Hematopoietic multipotent progenitor cell treated with erythropoietin and hydrocortisone succinate and interleukin-3 and kit ligand, for 8 days (in vitro differentiated cells): Measurements from ENCODE around the gene BCL11B.

Experiments used
- DNase-seq: peaks from one replicate; pipeline ENCODE4 v3.0.0-alpha.2; 2015

Gene BCL11B

GRCh38 chr14:99252940-99253868 lies 18.8 kb downstream of the BCL11B start:
- no peak for DNase-seq

- DNase-seq, result no peak
These were observed 19.5 kb downstream of the BCL11B start for GRCh38 chr14:99252443-99252939.

DNA sequence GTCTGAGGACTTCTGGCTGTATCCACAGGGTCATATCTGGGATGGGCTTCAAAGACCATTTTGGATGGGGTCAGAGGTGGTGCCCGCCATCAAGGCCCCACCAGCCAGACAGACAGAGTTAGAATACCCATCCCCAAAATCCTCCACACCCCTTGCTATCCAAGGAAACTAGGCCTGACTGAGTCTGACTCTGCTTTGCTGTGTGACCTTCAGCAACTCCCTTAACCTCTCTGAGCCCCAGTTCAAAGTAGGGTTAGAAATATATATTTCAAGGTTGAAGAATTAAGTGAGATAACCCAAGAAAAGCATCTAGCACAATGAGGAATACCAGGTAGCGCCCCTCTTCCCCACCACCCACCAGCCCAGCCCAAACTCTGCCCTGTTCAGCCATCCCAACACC lies 20.3 kb downstream of the BCL11B start:
- no peak for DNase-seq

- DNase-seq, result no peak
These were observed 21.3 kb downstream of the BCL11B start for GRCh38 chr14:99250636-99251208.

GRCh38 chr14:99249389-99249788 lies 22.6 kb downstream of the BCL11B start:
- no peak for DNase-seq

- DNase-seq, result no peak
These were observed 23.2 kb downstream of the BCL11B start for GRCh38 chr14:99248761-99249171.

DNA sequence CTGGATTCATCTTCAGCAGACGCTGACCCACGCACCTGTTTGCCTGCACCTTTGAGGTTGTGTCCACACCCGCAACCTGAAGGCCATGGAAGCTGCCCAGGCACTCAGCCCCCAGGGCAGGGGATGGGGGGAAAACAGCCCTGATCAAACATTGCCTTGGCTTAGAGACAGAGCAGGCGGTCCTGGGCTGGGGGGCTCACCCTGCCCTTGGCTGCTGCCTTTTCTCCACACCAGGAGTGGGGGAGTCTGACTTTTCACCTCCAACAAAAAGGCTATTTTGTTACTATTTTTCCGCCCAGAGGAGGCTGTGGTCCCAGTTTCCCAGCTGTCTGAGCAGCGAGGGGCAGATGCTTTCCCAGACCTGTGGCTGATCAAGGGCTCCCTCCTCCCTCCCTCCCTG lies 24.2 kb downstream of the BCL11B start:
- no peak for DNase-seq

DNA sequence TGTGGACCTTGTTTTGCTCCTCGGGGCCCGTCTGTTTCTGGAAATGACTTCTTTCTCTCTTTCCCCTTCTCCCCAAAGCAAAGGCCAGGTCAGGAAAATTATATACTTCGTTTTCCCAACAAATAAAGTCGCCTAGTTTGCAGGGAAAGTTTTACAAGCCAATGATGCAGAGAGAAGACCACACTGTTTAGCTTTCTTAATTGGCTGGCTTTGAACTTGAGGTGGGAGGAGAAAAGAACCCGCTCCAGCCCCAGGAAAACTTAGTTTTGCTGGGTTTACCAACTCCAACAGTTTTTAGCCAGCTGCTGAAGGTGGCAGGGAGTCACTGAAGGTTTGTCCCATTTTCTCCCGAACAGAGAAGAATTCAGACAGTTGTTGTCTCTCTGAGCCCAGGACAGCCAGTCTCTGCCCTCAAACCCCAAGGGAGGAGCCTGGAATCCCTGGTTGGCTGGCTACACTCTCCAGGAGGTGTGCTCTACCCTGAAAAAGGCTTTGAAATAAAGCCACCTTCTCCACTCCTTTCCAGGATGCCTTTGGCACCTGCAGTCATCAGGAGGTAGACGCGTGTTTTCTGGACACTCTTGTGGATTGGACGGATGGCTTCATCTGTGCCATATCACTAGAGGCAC lies 24.8 kb downstream of the BCL11B start:
- DNase-seq, result no peak

DNA sequence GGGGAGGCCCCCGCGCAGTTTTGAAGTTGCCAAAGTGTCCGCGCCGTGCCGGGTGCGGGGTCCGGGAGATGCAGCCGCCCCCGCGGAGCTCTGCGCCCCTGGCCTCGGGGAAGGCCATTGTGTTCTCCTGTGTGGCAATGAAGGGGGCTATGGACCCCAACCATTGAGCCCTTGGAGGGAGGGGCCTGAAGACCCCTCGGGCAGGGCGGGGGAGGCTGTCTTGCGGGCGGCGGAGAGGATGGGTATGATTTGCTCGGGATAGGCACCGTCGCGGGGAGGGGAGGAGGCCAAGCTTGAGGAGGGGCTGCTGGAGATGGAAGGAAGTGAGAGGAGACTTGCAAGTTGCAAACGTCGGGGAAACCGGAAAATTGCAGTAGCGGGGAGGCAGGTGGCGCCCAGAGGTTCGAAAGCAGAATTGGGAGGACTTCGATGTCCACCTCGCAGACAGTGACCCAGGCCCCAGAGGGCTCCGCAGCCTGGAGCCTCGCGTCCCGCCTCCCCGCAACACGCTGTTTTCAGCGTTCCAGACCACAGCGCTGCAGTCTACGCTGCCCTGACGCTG lies 25.4 kb downstream of the BCL11B start:
- no peak for DNase-seq

DNA sequence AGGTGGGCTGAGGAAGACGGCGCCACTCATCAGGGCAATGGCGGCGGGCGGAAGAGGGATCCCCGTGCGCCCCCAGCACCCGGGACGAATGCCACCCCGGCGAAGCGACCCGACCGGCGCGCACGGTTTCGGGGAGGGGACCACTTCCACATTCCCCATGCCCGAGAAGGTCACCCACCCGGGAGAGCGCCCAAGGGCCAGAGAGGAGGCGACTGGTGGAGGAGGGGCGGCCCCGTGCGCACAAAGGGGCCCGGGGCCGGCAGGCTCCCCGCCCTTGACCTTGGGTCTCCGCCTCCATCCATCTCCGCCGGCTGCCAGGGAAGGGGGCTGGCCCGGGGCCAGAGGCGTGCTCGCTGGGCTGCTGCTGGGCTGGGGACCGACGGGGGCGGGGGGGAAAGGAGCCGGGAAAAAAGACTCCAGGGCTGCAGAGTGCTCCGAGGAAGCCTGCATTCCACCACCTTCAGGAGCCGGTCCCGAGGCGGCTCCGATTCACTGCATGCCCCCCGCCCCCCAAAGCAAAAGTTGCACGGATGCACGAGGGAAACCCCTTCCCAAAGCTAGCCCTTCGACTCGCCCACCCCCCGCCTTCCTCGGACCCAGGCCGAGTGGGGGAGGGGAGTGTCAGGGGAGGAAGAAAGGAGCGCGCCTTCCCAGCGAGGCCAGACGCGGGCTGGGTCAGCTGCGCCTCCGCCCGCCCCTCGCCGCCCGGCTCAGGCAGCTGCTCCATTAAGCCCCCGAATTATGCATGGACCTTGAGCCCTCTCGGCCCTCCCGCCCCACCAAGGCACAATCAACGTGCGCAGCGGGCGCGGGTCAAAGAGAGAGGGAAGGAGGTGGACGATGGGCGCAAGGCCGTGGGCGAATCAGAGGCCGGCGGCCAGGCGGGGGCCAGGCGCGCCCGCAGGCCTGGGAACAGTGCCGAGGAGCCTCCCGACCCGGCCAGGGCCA lies 26.2 kb downstream of the BCL11B start:
- no peak for DNase-seq

DNA sequence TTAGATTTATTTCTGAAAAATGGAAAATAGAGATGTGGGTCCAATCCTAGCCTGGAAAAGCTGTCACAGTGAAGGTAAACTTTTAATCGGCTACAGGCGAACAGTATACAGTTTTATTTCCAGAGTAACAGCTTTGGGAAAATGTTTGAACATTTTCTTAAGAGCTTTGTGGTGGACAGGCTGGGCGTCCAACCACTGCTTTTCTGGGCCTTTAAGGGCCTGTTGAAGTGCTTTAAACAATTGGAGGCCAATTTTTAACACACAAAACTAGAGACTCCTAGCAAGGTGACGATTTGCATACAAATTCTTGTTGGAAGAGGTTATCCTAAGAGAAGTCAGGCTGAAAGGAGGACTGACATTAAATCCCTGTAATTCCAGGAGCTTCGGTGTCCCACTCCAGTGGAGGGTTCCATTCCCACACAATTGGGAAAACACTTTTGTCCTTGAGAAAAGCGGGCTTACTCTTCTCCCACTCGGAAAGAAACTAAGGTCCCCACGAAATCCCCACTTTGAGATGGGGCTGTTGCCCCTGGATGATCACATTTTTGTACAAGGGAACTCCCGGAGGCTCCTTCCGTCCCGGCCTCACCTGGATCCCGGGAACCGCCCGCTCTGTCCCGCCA lies 26.9 kb downstream of the BCL11B start:
- DNase-seq, result no peak

GRCh38 chr14:99244367-99244901 lies 27.6 kb downstream of the BCL11B start:
- no peak for DNase-seq

- DNase-seq, result no peak
These were observed 28.9 kb downstream of the BCL11B start for GRCh38 chr14:99242816-99243721.

DNA sequence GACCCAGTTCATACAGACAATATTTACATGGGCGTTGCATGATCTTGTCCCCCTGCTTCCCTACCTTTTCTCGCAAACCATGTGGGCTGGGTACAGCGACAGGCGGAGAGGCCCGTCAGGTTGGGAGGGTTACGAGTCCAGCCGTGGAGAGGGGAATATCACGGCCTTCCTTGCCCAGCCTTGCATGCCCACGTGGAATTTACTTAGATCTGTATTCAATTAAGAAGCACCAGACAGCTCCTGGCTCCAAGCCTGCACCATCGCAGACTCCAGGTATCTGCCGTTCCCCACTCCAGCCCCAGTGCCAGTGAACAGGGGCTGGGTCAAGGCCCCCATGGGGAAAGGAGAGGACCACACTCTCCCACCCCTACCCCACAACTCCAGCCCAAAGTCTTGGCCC lies 29.8 kb downstream of the BCL11B start:
- no peak for DNase-seq

DNA sequence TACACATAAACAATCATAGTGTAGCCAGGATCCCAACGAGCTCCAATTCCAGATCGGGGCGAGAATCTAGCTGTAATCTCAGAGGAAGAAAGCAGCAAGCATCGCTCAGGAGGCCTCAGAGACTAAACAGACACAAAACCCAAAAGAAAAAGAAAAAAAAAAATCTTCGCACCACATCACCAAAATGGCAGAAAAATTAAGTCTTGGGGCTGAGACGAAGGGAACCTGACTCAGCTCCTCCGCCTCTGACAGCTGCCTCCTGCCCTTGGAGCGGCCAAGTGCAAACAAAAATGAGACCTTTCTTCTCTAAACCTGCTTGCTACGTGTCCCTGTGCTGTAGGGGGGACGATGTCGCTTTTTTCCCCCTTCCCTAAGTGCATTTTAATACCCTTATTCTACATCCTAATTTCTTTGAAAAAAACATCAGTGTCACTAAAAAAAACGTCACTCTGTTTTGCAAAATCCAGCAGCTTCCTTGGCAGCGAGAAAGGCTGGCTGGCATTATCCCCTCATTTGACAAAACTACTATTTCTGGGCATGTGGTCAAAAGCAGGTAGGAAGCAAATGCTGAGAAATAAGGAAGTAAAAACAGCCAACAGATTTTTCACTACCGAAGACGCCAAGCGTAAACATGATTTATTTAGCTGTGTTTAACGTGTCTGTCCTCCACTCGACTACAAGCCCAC lies 30.5 kb downstream of the BCL11B start:
- no peak for DNase-seq

DNA sequence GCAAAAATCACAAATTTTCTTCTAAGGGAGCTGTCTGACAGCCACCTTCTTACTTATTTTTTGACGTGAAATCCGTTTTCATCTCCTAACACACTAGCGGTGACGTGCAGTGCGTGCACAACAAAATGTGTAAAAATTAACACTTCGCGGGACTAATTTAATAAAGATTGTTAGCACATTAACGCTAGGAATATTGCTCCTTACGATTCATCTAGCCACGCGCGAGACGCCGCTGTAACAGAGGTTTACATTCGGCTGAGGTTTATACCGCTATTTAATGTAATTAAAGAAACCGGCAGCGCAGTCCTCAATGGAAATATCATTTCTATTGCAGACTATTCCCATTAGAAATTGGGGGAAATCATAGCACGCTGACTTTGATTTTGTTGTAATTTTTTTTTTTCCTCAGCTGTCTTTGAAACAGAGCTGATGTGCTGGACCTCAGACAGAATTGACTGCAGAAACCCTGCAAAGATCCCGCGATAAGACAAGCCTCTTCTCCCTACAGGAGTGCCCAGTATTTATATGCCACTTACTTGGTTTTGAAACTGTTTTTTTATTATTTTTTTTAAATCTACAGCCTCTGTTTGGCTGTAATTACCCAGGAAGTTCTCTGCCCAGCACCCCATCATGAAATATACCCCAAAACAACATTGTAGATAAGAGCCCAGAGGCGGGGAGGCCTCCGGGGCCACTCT lies 31.2 kb downstream of the BCL11B start:
- no peak for DNase-seq

DNA sequence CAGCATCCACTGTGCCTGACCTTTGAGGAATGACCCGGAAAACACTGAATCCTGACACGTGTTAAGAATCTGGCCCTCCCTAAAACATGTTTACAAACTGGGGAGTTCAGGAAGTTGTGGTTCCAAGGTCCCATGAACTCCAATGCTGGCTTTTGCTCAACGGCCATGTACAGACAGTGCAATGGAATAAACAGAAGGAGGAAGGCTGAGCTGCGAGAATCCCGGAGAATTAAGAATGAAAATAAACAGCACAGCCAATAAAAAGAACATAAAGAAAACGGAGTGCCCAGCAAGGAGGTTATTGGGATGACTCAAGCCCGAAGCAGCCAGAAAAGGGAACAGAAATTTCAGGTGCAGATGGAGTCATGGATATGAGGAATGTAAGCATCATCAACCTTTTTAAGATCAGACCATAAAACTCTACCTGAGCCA lies 32.3 kb downstream of the BCL11B start:
- DNase-seq, result no peak

DNA sequence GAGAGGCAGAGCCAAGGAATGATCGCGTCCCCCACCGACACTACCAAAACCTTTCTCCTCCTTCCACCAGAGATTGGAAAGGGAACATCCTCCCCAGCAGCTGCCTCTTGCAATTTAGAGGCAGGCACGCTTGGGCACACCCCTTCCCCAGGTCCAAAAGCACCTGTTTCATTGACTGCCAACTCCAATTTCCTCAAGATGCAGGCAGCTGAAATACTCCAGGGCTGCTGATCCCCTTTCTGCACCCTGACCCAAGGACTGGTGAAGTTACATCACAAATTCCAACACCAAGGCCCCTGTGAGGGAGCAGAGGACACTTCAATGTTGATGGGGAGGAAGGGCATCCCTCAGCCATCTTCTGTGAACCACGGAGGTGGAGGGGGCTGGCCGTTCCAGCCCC lies 33.8 kb downstream of the BCL11B start:
- no peak for DNase-seq

DNA sequence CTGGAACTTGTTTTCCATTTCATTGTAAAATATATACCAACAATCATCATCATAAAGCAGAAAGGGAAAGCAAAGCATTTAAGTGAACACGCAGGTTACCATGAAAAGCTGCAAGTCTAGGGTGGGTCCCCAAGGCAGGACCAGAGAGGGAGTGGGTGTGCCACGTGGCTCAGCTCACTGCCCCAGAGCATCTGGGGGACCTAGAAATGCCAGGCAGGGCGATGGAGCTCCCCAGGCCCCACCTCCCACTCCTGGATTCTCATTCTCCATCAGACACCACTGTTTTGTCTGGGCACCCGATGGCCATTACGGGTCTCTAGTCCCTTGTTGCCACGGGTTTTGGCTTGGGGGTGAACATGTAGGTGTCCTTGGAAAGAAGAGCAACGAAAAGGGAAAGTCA lies 34.7 kb downstream of the BCL11B start:
- DNase-seq, result no peak
